HEK293 (cell line): ENCODE measurements around the gene MCFD2.

Experiments used
- CTCF ChIA-PET: fragments of 350-600 bp; formaldehyde crosslinking; extraction: SDS; loops from one replicate; lab custom pipeline; 2021; ENCODE audit warnings: antibody characterized with exemption; lab: Yijun Ruan, JAX
- POLR2A ChIA-PET: fragments of 300-600 bp; formaldehyde crosslinking; extraction: SDS; loops from one replicate; lab custom pipeline; 2020; ENCODE audit warnings: antibody characterized with exemption, inconsistent platforms; lab: Yijun Ruan, JAX
- H3K27ac ChIP-seq: fragments of 200-500 bp; sonication (Bioruptor generic); 2 replicates; pipeline ENCODE4 v1.5.1; 2014; ENCODE audit warnings: low read depth, low read length, control low read depth, inconsistent platforms; ENCODE audit errors: extremely low read depth
- H3K36me3 ChIP-seq, 2 experiments: fragments of 200-500 bp in 1 of 2; sonication (Bioruptor generic) in 1 of 2; 1 replicate in 1 of 2; 2 replicates in 1 of 2; pipeline ENCODE4 v1.5.1; 2014 to 2017; ENCODE audit warnings: inconsistent platforms in 2 of 2, low read length in 2 of 2; ENCODE audit not compliant: control insufficient read depth in 2 of 2, insufficient read depth in 1 of 2
- H3K4me1 ChIP-seq: fragments of 200-500 bp; sonication (Bioruptor generic); 2 replicates; pipeline ENCODE4 v1.5.1; 2014; ENCODE audit warnings: mild to moderate bottlenecking, low read length, inconsistent platforms; ENCODE audit not compliant: control insufficient read depth, insufficient read depth
- H3K4me3 ChIP-seq: 2 replicates; pipeline ENCODE4 v1.5.1; 2011; ENCODE audit warnings: low read depth, mild to moderate bottlenecking, control low read depth, low read length, moderate library complexity
- H3K9me3 ChIP-seq: fragments of 200-500 bp; sonication (Bioruptor generic); 2 replicates; pipeline ENCODE4 v1.5.1; 2014; ENCODE audit warnings: low read depth, low read length, inconsistent platforms; ENCODE audit not compliant: control insufficient read depth, insufficient read depth
- ATF2 ChIP-seq: fragments of 450-650 bp; formaldehyde crosslinking; IDR thresholded peaks from 2 replicates; pipeline ENCODE4 v1.5.1; 2016; ENCODE audit warnings: missing biosample characterization, missing genetic modification characterization, low read depth
- EGR2 ChIP-seq: fragments of 450-650 bp; formaldehyde crosslinking; IDR thresholded peaks from 2 replicates; pipeline ENCODE4 v1.5.1; 2016; ENCODE audit warnings: low read depth, missing biosample characterization, missing genetic modification characterization
- FEZF1 ChIP-seq: fragments of 450-650 bp; formaldehyde crosslinking; IDR thresholded peaks from 2 replicates; pipeline ENCODE4 v1.5.1; 2016; ENCODE audit warnings: missing biosample characterization, missing genetic modification characterization
- KLF8 ChIP-seq: fragments of 450-650 bp; formaldehyde crosslinking; IDR thresholded peaks from 2 replicates; pipeline ENCODE4 v1.5.1; 2016; ENCODE audit warnings: missing biosample characterization, missing genetic modification characterization
- SP7 ChIP-seq: fragments of 450-650 bp; formaldehyde crosslinking; IDR thresholded peaks from 2 replicates; pipeline ENCODE4 v1.5.1; 2016; ENCODE audit warnings: missing biosample characterization, missing genetic modification characterization
- TCF7L2 ChIP-seq: IDR thresholded peaks from 2 replicates; pipeline ENCODE4 v1.6.1; 2011; ENCODE audit warnings: low read depth, mild to moderate bottlenecking, inconsistent platforms, low read length, moderate library complexity, borderline replicate concordance
- TRIM28 ChIP-seq: IDR thresholded peaks from 2 replicates; pipeline ENCODE4 v1.6.1; 2011; ENCODE audit warnings: low read length, control low read depth, borderline replicate concordance
- ZBTB6 ChIP-seq: fragments of 450-650 bp; formaldehyde crosslinking; IDR thresholded peaks from 2 replicates; pipeline ENCODE4 v1.5.1; 2017; ENCODE audit warnings: missing biosample characterization, missing genetic modification characterization
- ZFP3 ChIP-seq: fragments of 450-650 bp; formaldehyde crosslinking; IDR thresholded peaks from 2 replicates; pipeline ENCODE4 v1.5.1; 2016; ENCODE audit warnings: low read depth, missing biosample characterization, missing genetic modification characterization
- ZNF138 ChIP-seq: fragments of 450-650 bp; formaldehyde crosslinking; IDR thresholded peaks from 2 replicates; pipeline ENCODE4 v1.5.1; 2016; ENCODE audit warnings: missing biosample characterization, missing genetic modification characterization, borderline replicate concordance
- ZNF140 ChIP-seq: fragments of 450-650 bp; formaldehyde crosslinking; IDR thresholded peaks from 2 replicates; pipeline ENCODE4 v1.5.1; 2016; ENCODE audit warnings: missing biosample characterization, missing genetic modification characterization
- ZNF155 ChIP-seq: fragments of 450-650 bp; formaldehyde crosslinking; IDR thresholded peaks from 2 replicates; pipeline ENCODE4 v1.5.1; 2016; ENCODE audit warnings: missing biosample characterization, missing genetic modification characterization
- ZNF175 ChIP-seq: fragments of 450-650 bp; formaldehyde crosslinking; IDR thresholded peaks from 2 replicates; pipeline ENCODE4 v1.5.1; 2016; ENCODE audit warnings: missing biosample characterization, missing genetic modification characterization
- ZNF2 ChIP-seq: fragments of 450-650 bp; formaldehyde crosslinking; IDR thresholded peaks from 2 replicates; pipeline ENCODE4 v1.5.1; 2016; ENCODE audit warnings: missing biosample characterization, missing genetic modification characterization
- ZNF202 ChIP-seq: fragments of 450-650 bp; formaldehyde crosslinking; IDR thresholded peaks from 2 replicates; pipeline ENCODE4 v1.5.1; 2016; ENCODE audit warnings: missing biosample characterization, missing genetic modification characterization, borderline replicate concordance
- ZNF248 ChIP-seq: fragments of 450-650 bp; formaldehyde crosslinking; IDR thresholded peaks from 2 replicates; pipeline ENCODE4 v1.5.1; 2017; ENCODE audit warnings: missing biosample characterization, missing genetic modification characterization
- ZNF26 ChIP-seq: fragments of 450-650 bp; formaldehyde crosslinking; IDR thresholded peaks from 2 replicates; pipeline ENCODE4 v1.5.1; 2016; ENCODE audit warnings: missing biosample characterization, missing genetic modification characterization
- ZNF280C ChIP-seq: fragments of 450-650 bp; formaldehyde crosslinking; IDR thresholded peaks from 2 replicates; pipeline ENCODE4 v1.5.1; 2016; ENCODE audit warnings: missing biosample characterization, missing genetic modification characterization
- ZNF292 ChIP-seq: fragments of 450-650 bp; formaldehyde crosslinking; IDR thresholded peaks from 2 replicates; pipeline ENCODE4 v1.5.1; 2016; ENCODE audit warnings: low read depth, missing biosample characterization, missing genetic modification characterization, borderline replicate concordance
- ZNF610 ChIP-seq: fragments of 450-650 bp; formaldehyde crosslinking; IDR thresholded peaks from 2 replicates; pipeline ENCODE4 v1.5.1; 2016; ENCODE audit warnings: missing biosample characterization, missing genetic modification characterization, borderline replicate concordance
- ZNF623 ChIP-seq: fragments of 450-650 bp; formaldehyde crosslinking; IDR thresholded peaks from 2 replicates; pipeline ENCODE4 v1.5.1; 2016; ENCODE audit warnings: missing biosample characterization, missing genetic modification characterization
- ZNF626 ChIP-seq: fragments of 450-650 bp; sonication (Bioruptor Pico); formaldehyde crosslinking; IDR thresholded peaks from 2 replicates; pipeline ENCODE4 v1.5.1; 2018; ENCODE audit warnings: missing biosample characterization, missing genetic modification characterization, inconsistent platforms
- ZNF654 ChIP-seq: fragments of 450-650 bp; formaldehyde crosslinking; IDR thresholded peaks from 2 replicates; pipeline ENCODE4 v1.5.1; 2016; ENCODE audit warnings: low read depth, missing biosample characterization, missing genetic modification characterization
- ZNF701 ChIP-seq: fragments of 450-650 bp; formaldehyde crosslinking; IDR thresholded peaks from 2 replicates; pipeline ENCODE4 v1.5.1; 2016; ENCODE audit warnings: missing biosample characterization, missing genetic modification characterization
- ZNF792 ChIP-seq: fragments of 450-650 bp; formaldehyde crosslinking; IDR thresholded peaks from 2 replicates; pipeline ENCODE4 v1.5.1; 2016; ENCODE audit warnings: missing biosample characterization, missing genetic modification characterization
- ZNF830 ChIP-seq: fragments of 450-650 bp; IDR thresholded peaks from 2 replicates; pipeline ENCODE4 v1.5.0; 2018; ENCODE audit warnings: missing biosample characterization, missing genetic modification characterization, low read depth, mild to moderate bottlenecking, moderate library complexity

MCFD2 gene

GRCh38 chr2:46937471-46937901, 21.9 kb upstream of the MCFD2 start:
- Histone ChIP-seq H3K9me3 (no peaks in the 10 kb centered on the region), H3K4me3 (no peak overlapping the region), H3K4me1 (peaks cover 3% of the 10 kb centered on the region), H3K36me3 (no peaks in the 10 kb centered on the region), H3K27ac (no peak overlapping the region)
- POLR2A ChIA-PET = no interaction called here
- no peak for TF ChIP-seq ZBTB6 (tag by site-specific recombination)
- TF ChIP-seq ZNF292 (tag by site-specific recombination) = no peak
- no peak for TF ChIP-seq TRIM28
- no peak for TF ChIP-seq EGR2 (tag by site-specific recombination)
- TF ChIP-seq ZNF175 (tag by site-specific recombination) = no peak
- TF ChIP-seq ZNF280C (tag by site-specific recombination) = no peak
- TF ChIP-seq SP7 (tag by site-specific recombination) = no peak
- no peak for TF ChIP-seq ZNF701
- no peak for TF ChIP-seq ZNF654 (tag by site-specific recombination)
- TF ChIP-seq ZNF140 (tag by site-specific recombination) = no peak
- no peak for TF ChIP-seq ZFP3 (tag by site-specific recombination)
- CTCF ChIA-PET = interaction anchor here (0.7 to 4.2 kb wide), 8 partner anchors 18 to 559 kb away, joined by 3 to 29 read pairs (median 4); partner anchors contain the start of gene MCFD2

- POLR2A ChIA-PET = no interaction called here
- Histone ChIP-seq H3K27ac (no peak overlapping the region), H3K36me3 (no peaks in the 10 kb centered on the region), H3K9me3 (no peaks in the 10 kb centered on the region), H3K4me3 (no peak overlapping the region)
- CTCF ChIA-PET = interaction anchor here (1.0 to 4.2 kb wide), 6 partner anchors 10 to 386 kb away, joined by 3 to 29 read pairs (median 6); partner anchors contain the start of gene MCFD2
- no peak for TF ChIP-seq ZNF2 (tag by site-specific recombination)
- TF ChIP-seq, all 188 proteins: peak for 0
- H3K4me1 ChIP-seq = peaks cover 3% of the 10 kb centered on the region
These were observed 21.0 kb upstream of the MCFD2 start for GRCh38 chr2:46936566-46936965.

GRCh38 chr2:46935071-46935470, 19.5 kb upstream of the MCFD2 start:
- POLR2A ChIA-PET = interaction anchor here (0.6 kb wide), 1 partner anchor 238 kb away, joined by 3 read pairs; no protein-coding TSS in a partner anchor
- no peak overlapping the region for H3K27ac ChIP-seq
- H3K9me3 ChIP-seq = no peaks in the 10 kb centered on the region
- CTCF ChIA-PET = interaction anchor here (1.0 to 4.2 kb wide), 2 partner anchors 10 to 15 kb away, joined by 3 to 29 read pairs; no protein-coding TSS in a partner anchor
- H3K4me3 ChIP-seq = no peak overlapping the region
- no peaks in the 10 kb centered on the region for H3K36me3 ChIP-seq
- H3K4me1 ChIP-seq = no peaks in the 10 kb centered on the region
- TF ChIP-seq TCF7L2 (no peak), ZNF610 (no peak), ZNF202 (no peak), ZNF626 (tag by site-specific recombination) (no peak), ATF2 (tag by site-specific recombination) (no peak), KLF8 (tag by site-specific recombination) (no peak), ZNF138 (tag by site-specific recombination) (no peak), FEZF1 (no peak), ZNF623 (tag by site-specific recombination) (no peak), ZNF248 (tag by site-specific recombination) (no peak), ZNF830 (no peak), ZNF155 (tag by site-specific recombination) (no peak), ZNF792 (tag by site-specific recombination) (no peak), ZNF26 (tag by site-specific recombination) (no peak)
